Hepatocyte (in vitro differentiated cells): ENCODE measurements around the gene ZNF264. TPM values are rescaled to one million over a fixed set of nuclear protein-coding genes. Genes with fewer than 3 reads are reported as not detected.

Experiments used
- DNase-seq: peaks from one replicate; pipeline ENCODE4 v3.0.0-alpha.2; 2016; ENCODE audit warnings: low spot score
- H2AFZ ChIP-seq: fragments of 200-600 bp; sonication (generic); 2 replicates; pipeline ENCODE4 v1.6.0; 2016; ENCODE audit warnings: antibody characterized with exemption, mild to moderate bottlenecking
- H3K27ac ChIP-seq: fragments of 200-600 bp; sonication (generic); 2 replicates; pipeline ENCODE4 v1.5.1; 2016; ENCODE audit warnings: mild to moderate bottlenecking
- H3K27me3 ChIP-seq: fragments of 200-600 bp; sonication (generic); 2 replicates; pipeline ENCODE4 v1.6.1; 2016
- H3K36me3 ChIP-seq: fragments of 200-600 bp; sonication (generic); replicated peaks from 2 replicates; pipeline ENCODE4 v1.5.1; 2016; ENCODE audit warnings: low read depth; ENCODE audit not compliant: insufficient read depth
- H3K4me1 ChIP-seq: fragments of 200-600 bp; sonication (generic); 2 replicates; pipeline ENCODE4 v1.5.1; 2016; ENCODE audit warnings: mild to moderate bottlenecking, moderate library complexity; ENCODE audit not compliant: insufficient read depth
- H3K4me2 ChIP-seq: fragments of 200-600 bp; sonication (generic); 2 replicates; pipeline ENCODE4 v1.6.0; 2016
- H3K4me3 ChIP-seq: fragments of 200-600 bp; sonication (generic); 2 replicates; pipeline ENCODE4 v1.5.1; 2016; ENCODE audit warnings: mild to moderate bottlenecking
- H3K79me2 ChIP-seq: fragments of 200-600 bp; sonication (generic); 2 replicates; pipeline ENCODE4 v1.6.0; 2017; ENCODE audit warnings: mild to moderate bottlenecking
- H3K9me2 ChIP-seq: fragments of 200-600 bp; sonication (generic); replicated peaks from 2 replicates; pipeline ENCODE4 v1.6.0; 2017; ENCODE audit warnings: mild to moderate bottlenecking; ENCODE audit not compliant: insufficient read depth
- H3K9me3 ChIP-seq: fragments of 200-600 bp; sonication (generic); 2 replicates; pipeline ENCODE4 v1.5.1; 2016; ENCODE audit warnings: low read depth, mild to moderate bottlenecking
- H4K20me1 ChIP-seq: fragments of 200-600 bp; sonication (generic); 2 replicates; pipeline ENCODE4 v1.6.0; 2016; ENCODE audit warnings: mild to moderate bottlenecking; ENCODE audit not compliant: insufficient read depth, poor library complexity, severe bottlenecking
- CTCF ChIP-seq: fragments of 200-600 bp; sonication (generic); IDR thresholded peaks from 2 replicates; pipeline ENCODE4 v1.5.1; 2016; ENCODE audit warnings: antibody characterized with exemption, mild to moderate bottlenecking; ENCODE audit not compliant: poor library complexity
- EZH2 ChIP-seq: fragments of 200-600 bp; sonication (generic); IDR thresholded peaks from 2 replicates; pipeline ENCODE4 v1.6.1; 2016; ENCODE audit warnings: antibody characterized with exemption, mild to moderate bottlenecking, borderline replicate concordance
- EZH2phosphoT487 ChIP-seq: fragments of 200-600 bp; sonication (generic); IDR thresholded peaks from one replicate; pipeline ENCODE4 v1.6.1; 2018; ENCODE audit warnings: antibody characterized with exemption, mild to moderate bottlenecking, low read depth, moderate library complexity; ENCODE audit not compliant: unreplicated experiment, severe bottlenecking
- WGBS: methylation state at CpG from one replicate; pipeline ENCODE4 v1.1.6; 2016; ENCODE audit warnings: low lambda C conversion rate; ENCODE audit errors: missing lambda C conversion rate; 5-methylcytosine and 5-hydroxymethylcytosine counted together
- polyA plus RNA-seq: library from polyadenylated mRNA; unstranded; fragments of >200 nt; fragmentation: Nextera tagmentation; extraction: Ambion mirVana; gene quantifications from 2 replicates; pipeline ENCODE4 v1.2.1, GENCODE V29; 2016
- total RNA-seq: library from RNA; depleted of rRNA; stranded (reverse); fragments of >200 nt; gene quantifications from 2 replicates; pipeline ENCODE4 v1.2.3, GENCODE V29; 2014

The ZNF264 gene
- total and polyA plus RNA-seq, 2 experiments from 2014 or later: 4.4 to 26.2 TPM

DNA sequence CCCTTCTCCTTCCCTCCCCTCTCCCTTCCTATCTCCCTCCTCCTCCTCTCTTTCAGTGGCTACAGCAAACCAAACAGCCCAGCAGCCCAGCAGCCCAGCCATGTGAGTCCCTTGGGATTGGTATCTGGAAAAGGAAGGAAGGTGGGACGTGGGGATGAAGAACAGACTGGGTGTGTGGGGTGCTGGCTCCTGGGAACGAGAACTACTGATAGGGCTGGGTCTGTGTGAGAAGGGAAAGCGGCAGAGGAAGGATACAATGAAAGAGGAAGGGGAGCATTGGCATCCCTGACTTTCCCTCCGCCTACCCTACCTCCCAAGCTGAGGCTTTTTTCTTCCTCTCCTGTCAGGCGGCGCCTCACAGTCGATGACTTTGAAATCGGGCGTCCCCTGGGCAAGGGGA lies 40.4 kb downstream of the ZNF264 start:
- no peak overlapping the region for H3K4me3 ChIP-seq
- no peak for TF ChIP-seq EZH2
- TF ChIP-seq CTCF: no peak
- TF ChIP-seq EZH2phosphoT487: no peak
- H3K9me2 ChIP-seq: no peaks in the 10 kb centered on the region
- 63% methylated on average over 8 of the region's 9 CpGs for WGBS
- H2AFZ ChIP-seq: no peak overlapping the region
- no peak overlapping the region for H3K4me2 ChIP-seq
- no peak overlapping the region for H3K27ac ChIP-seq
- no peaks in the 10 kb centered on the region for H4K20me1 ChIP-seq
- H3K4me1 ChIP-seq: no peaks in the 10 kb centered on the region
- no peak for DNase-seq
- no peaks in the 10 kb centered on the region for H3K36me3 ChIP-seq
- no peaks in the 10 kb centered on the region for H3K27me3 ChIP-seq
- H3K79me2 ChIP-seq: no peaks in the 10 kb centered on the region
- no peaks in the 10 kb centered on the region for H3K9me3 ChIP-seq

GRCh38 chr19:57233207-57233606 lies 41.9 kb downstream of the ZNF264 start:
- Histone ChIP-seq H3K79me2 (no peaks in the 10 kb centered on the region), H3K4me3 (no peak overlapping the region), H4K20me1 (no peaks in the 10 kb centered on the region), H3K4me1 (no peaks in the 10 kb centered on the region), H3K9me3 (no peaks in the 10 kb centered on the region), H3K27me3 (no peaks in the 10 kb centered on the region), H3K4me2 (no peak overlapping the region), H3K36me3 (no peaks in the 10 kb centered on the region), H2AFZ (no peak overlapping the region), H3K9me2 (no peaks in the 10 kb centered on the region), H3K27ac (no peak overlapping the region)
- no peak for TF ChIP-seq EZH2
- TF ChIP-seq EZH2phosphoT487: no peak
- TF ChIP-seq CTCF: no peak
- DNase-seq: no peak
- WGBS: 90% methylated on average over 1 of the region's 1 CpG

DNA sequence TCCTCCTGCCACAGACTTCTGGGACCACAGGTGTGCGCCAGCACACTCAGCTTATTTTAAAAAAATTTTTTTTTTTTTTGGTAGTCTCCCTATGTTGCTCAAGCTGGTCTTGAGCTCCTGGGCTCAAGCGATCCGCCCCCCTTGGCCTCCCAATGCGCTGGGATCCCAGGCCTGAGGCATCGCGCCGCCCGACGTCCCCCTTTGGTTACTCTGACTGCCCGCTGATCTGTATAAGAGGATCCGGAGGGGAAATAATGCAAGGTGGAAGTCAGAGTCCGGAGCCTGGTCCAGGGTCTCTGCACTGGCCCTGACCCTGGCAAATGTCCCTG lies 48.6 kb downstream of the ZNF264 start:
- H3K9me2 ChIP-seq: no peaks in the 10 kb centered on the region
- H3K27ac ChIP-seq: peak overlapping the region; percentile 94
- H3K4me2 ChIP-seq: peak overlapping the region; percentile 80
- WGBS: 29% methylated on average over 11 of the region's 12 CpGs
- H3K4me3 ChIP-seq: peak overlapping the region; percentile 62
- no peaks in the 10 kb centered on the region for H3K36me3 ChIP-seq
- no peaks in the 10 kb centered on the region for H4K20me1 ChIP-seq
- H3K4me1 ChIP-seq: peaks cover 13% of the 10 kb centered on the region
- no peaks in the 10 kb centered on the region for H3K9me3 ChIP-seq
- no peak for DNase-seq
- no peaks in the 10 kb centered on the region for H3K27me3 ChIP-seq
- no peak for TF ChIP-seq EZH2phosphoT487
- no peak for TF ChIP-seq CTCF
- no peak for TF ChIP-seq EZH2
- peaks cover 37% of the 10 kb centered on the region for H3K79me2 ChIP-seq
- peak overlapping the region; percentile 75 for H2AFZ ChIP-seq
